ENCODE measurements around the gene GLYR1. TPM values are rescaled to one million over a fixed set of nuclear protein-coding genes. Genes with fewer than 3 reads are reported as not detected.

Gene GLYR1
- total RNA-seq, 1 experiment from 2014 or later: 30.6 TPM

GRCh38 chr16:4811773-4812172, 35.3 kb downstream of the GLYR1 start:
- ChIA-PET CTCF (no interaction called here), POLR2A (ENCODE audit: unreplicated experiment) (no interaction called here)
- Histone ChIP-seq H3K4me2 (ENCODE audit: low read length) (no peak overlapping the region), H3K27ac (ENCODE audit: low read length) (no peak overlapping the region), H3K4me1 (ENCODE audit: insufficient read depth, low read length) (no peaks in the 10 kb centered on the region), H2AFZ (ENCODE audit: low read length) (no peak overlapping the region), H3K9me3 (ENCODE audit: low read length) (no peaks in the 10 kb centered on the region), H3K9ac (ENCODE audit: low read length) (no peak overlapping the region), H3K79me2 (ENCODE audit: low read length) (no peaks in the 10 kb centered on the region), H3K4me3 (ENCODE audit: low read length) (no peak overlapping the region), H3K9me2 (replicated peaks; ENCODE audit: low read length) (no peaks in the 10 kb centered on the region), H3K27me3 (ENCODE audit: low read length) (no peaks in the 10 kb centered on the region), H3F3A (ENCODE audit: low read length, unreplicated experiment) (no peaks in the 10 kb centered on the region), H3K36me3 (ENCODE audit: low read depth, low read length) (peaks cover 4% of the 10 kb centered on the region), H4K20me1 (ENCODE audit: low read length) (no peaks in the 10 kb centered on the region)
- intact Hi-C loops (cut with micrococcal nuclease): no loop called here
- TF ChIP-seq EZH2 (IDR thresholded peaks at IDR 0.05; ENCODE audit: low read length, unreplicated experiment): no peak
- TF ChIP-seq CTCF (conservative IDR thresholded peaks at IDR 0.05; ENCODE audit: low read depth, low read length): no peak
- TF ChIP-seq EZH2phosphoT487 (IDR thresholded peaks at IDR 0.05; ENCODE audit: borderline replicate concordance, low read length): no peak
- no peak for DNase-seq
- ATAC-seq: no peak
- no TSS peak for BruUV-seq (replicated peaks)

- Histone ChIP-seq H3K36me3 (ENCODE audit: low read depth, low read length) (peaks cover 4% of the 10 kb centered on the region), H3K9me2 (replicated peaks; ENCODE audit: low read length) (no peaks in the 10 kb centered on the region), H3K4me1 (ENCODE audit: insufficient read depth, low read length) (no peaks in the 10 kb centered on the region), H3K27me3 (ENCODE audit: low read length) (no peaks in the 10 kb centered on the region), H2AFZ (ENCODE audit: low read length) (no peak overlapping the region), H3K79me2 (ENCODE audit: low read length) (no peaks in the 10 kb centered on the region), H3K9me3 (ENCODE audit: low read length) (no peaks in the 10 kb centered on the region), H4K20me1 (ENCODE audit: low read length) (no peaks in the 10 kb centered on the region), H3K4me3 (ENCODE audit: low read length) (no peak overlapping the region), H3K9ac (ENCODE audit: low read length) (no peak overlapping the region), H3K27ac (ENCODE audit: low read length) (no peak overlapping the region), H3F3A (ENCODE audit: low read length, unreplicated experiment) (no peaks in the 10 kb centered on the region), H3K4me2 (ENCODE audit: low read length) (no peak overlapping the region)
- POLR2A ChIA-PET (ENCODE audit: unreplicated experiment): no interaction called here
- intact Hi-C loops (cut with micrococcal nuclease): no loop called here
- no peak for ATAC-seq
- no peak for DNase-seq
- CTCF ChIA-PET: no interaction called here
- no peak for TF ChIP-seq EZH2phosphoT487 (IDR thresholded peaks at IDR 0.05; ENCODE audit: borderline replicate concordance, low read length)
- TF ChIP-seq CTCF (conservative IDR thresholded peaks at IDR 0.05; ENCODE audit: low read depth, low read length): no peak
- TF ChIP-seq EZH2 (IDR thresholded peaks at IDR 0.05; ENCODE audit: low read length, unreplicated experiment): no peak
- no TSS peak for BruUV-seq (replicated peaks)
These were observed 35.8 kb downstream of the GLYR1 start for GRCh38 chr16:4811242-4811641.

GRCh38 chr16:4806280-4806679, 40.8 kb downstream of the GLYR1 start:
- ATAC-seq (no peak), DNase-seq (no peak)
- Histone ChIP-seq H3K27me3 (ENCODE audit: low read length) (no peaks in the 10 kb centered on the region), H3K4me3 (ENCODE audit: low read length) (no peak overlapping the region), H4K20me1 (ENCODE audit: low read length) (no peaks in the 10 kb centered on the region), H3F3A (ENCODE audit: low read length, unreplicated experiment) (no peaks in the 10 kb centered on the region), H3K9me3 (ENCODE audit: low read length) (no peaks in the 10 kb centered on the region), H3K4me1 (ENCODE audit: insufficient read depth, low read length) (peaks cover 9% of the 10 kb centered on the region), H2AFZ (ENCODE audit: low read length) (no peak overlapping the region), H3K9me2 (replicated peaks; ENCODE audit: low read length) (no peaks in the 10 kb centered on the region), H3K27ac (ENCODE audit: low read length) (no peak overlapping the region), H3K4me2 (ENCODE audit: low read length) (no peak overlapping the region), H3K79me2 (ENCODE audit: low read length) (no peaks in the 10 kb centered on the region), H3K9ac (ENCODE audit: low read length) (no peak overlapping the region), H3K36me3 (ENCODE audit: low read depth, low read length) (peaks cover 4% of the 10 kb centered on the region)
- ChIA-PET POLR2A (ENCODE audit: unreplicated experiment) (no interaction called here), CTCF (no interaction called here)
- TF ChIP-seq CTCF (conservative IDR thresholded peaks at IDR 0.05; ENCODE audit: low read depth, low read length) (no peak), EZH2phosphoT487 (IDR thresholded peaks at IDR 0.05; ENCODE audit: borderline replicate concordance, low read length) (no peak), EZH2 (IDR thresholded peaks at IDR 0.05; ENCODE audit: low read length, unreplicated experiment) (no peak)
- no TSS peak for BruUV-seq (replicated peaks)
- intact Hi-C loops (cut with micrococcal nuclease): loop anchor here (10.0 kb wide), 1 partner anchor 149 kb away; the partner anchor contains the start of gene SEC14L5

Measured in PC-3 (cell line).